Activated T-helper 1 cell treated with Interleukin-2 at 50 U/mL for 16 hours (primary cell): ENCODE results near the gene MRAP.
"Not testable (repeated sequence)": the region's sequence is repeated elsewhere in the genome, so short reads cannot be mapped to it uniquely, and the experiment has no call there.

Source experiments
- DNase-seq: peaks from one replicate; pipeline ENCODE4 v3.0.0-alpha.2; 2020; ENCODE audit warnings: low read depth

Gene MRAP

DNA sequence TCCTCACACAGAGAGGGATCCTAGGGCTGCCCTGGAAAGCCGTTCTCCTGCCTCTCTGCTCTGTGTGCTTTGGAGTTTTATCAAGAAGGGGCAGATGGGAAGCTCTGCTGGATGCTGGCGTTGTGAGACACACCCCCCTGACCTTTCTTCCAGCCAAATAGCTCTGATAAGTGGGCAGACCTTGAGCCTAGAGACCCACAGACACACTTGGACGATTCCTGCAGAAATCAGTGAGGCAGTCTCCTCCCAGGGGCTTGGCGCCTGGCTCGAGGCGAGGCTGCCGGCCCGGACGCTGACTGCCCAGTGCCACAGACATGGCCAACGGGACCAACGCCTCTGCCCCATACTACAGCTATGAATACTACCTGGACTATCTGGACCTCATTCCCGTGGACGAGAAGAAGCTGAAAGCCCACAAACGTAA, at the start of gene MRAP:
Gene MRAP (plus strand): TSS at position 198 of the 424 bp plus-strand sequence. CDS start 117 bp downstream, at position 315.
- DNase-seq: no peak

DNA sequence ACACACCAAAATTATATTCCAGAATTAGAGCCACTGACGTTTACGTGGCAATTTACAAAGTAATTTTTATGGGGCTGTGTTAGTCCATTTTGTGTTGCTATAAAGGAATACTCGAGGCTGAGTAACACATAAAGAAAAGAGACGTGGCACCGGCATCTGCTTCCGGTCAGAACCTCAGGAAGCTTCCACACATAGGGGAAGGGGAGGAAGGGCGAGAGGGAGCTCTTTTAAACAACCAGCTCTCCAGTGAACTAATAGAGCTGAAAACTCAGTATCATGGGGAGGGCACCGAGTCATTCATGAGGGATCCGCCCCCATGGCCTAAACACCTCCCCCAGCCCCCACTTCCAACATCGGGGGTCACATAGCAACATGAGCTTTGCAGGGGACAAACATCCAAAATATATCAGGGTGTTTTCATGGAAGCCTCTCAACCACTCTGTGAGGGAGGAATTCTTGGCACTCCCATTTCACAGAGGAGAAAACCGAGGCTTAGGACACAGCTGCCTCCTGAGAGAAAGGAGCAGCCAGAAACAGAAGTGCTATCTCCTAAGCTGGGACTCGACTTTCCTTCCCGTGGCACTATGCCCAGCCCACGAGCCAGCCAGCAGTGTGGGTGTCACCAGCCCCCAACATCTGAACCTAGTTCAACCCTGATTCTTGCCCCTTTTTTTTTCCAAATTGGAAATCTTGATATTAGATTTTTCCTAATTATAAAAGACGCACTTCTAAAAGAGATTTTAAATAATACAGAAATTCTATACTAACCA, 49.0 kb upstream of the MRAP start:
- no peak for DNase-seq

DNA sequence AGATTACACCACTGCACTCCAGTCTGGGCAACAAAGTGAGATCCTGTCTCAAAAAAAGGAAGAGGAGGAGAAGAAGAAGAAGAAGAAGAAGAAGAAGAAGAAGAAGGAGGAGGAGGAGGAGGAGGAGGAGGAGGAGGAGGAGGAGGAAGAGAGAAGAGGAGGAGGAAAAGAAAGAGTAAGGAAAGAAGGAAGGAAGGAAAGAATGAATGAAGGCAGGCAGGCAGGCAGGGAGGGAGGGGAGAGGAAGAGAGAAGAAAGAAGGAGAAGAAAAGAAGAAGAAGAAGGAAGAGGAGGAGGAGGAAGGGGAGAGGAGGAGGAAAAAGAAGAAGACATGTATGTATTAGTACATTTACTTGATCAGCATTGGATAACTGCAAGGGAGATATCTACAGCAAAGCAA, 46.5 kb upstream of the MRAP start:
- DNase-seq: no peak

DNA sequence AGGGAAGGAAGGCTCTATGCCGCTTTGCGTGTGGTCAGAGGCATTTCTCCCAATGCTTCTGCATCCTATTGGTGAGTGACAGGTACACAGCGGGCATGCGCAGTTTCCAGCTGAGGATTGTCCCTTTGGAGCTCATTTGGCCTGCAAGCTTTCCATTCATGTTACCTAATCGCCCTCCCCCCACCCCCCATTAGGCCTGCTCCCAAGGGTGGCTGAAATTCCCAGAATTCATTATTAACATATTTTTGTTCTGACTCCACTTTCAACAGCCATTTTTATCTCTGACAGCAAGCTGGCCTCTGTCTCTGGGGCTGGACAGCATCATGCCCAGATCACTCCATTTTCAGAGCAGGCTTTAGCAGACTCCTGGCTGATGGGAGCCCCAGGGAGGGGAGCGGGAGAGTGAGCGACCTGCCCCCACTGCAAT, 45.4 kb upstream of the MRAP start:
- DNase-seq: no peak

DNA sequence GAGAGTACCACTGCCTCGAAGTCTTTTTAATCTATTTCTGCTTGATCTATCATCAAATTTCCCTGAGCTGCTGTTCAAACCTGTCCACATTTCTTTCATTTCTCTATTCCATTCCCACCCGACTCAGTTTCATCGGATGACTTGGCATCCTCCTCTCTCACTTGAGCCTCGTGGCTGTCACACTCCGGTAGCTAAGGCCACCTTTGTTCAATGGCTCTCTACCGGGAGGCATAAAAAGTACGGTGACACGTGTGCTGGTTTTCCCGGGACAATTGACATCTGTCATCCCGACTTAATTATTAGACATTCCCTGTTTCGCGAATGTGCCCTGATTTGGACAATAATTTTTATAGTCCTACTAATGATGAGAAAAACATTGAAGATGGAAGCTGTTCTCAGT, 42.4 kb upstream of the MRAP start:
- DNase-seq: no peak

DNA sequence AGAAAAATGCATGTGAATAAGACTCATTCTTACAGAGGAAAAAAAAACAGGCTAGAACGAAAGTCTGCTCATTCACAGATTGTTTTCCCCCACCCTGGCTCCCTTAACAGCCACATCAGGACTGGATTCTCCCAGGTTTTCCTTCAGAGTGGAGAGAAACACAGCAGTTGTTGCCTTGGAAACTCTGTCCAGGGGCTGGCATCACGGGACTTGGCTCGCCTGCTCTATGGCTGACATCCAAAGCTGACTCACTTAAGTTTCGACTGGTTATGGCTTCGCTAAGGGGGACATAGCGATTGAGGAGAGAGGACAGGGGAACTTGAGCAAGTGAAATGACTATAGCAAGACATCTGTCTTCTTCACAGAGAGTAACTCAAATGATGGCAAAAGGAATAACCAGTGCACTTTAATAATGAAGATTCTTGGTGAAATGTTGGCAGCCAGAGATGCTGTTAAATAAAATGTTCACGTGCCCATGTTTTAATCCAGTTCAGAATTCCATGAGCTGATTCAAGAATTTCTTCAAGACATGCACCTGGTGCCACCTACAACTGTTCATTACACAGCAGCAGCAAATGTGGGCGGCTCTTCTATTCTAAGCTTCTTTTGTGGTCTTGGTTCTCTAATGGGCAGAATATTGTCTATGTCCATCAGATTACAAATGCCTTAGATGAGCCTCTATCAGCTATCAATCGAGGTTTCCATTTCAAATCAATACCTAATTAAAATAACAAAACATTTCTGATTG, 41.6 kb upstream of the MRAP start:
- DNase-seq: no peak

DNA sequence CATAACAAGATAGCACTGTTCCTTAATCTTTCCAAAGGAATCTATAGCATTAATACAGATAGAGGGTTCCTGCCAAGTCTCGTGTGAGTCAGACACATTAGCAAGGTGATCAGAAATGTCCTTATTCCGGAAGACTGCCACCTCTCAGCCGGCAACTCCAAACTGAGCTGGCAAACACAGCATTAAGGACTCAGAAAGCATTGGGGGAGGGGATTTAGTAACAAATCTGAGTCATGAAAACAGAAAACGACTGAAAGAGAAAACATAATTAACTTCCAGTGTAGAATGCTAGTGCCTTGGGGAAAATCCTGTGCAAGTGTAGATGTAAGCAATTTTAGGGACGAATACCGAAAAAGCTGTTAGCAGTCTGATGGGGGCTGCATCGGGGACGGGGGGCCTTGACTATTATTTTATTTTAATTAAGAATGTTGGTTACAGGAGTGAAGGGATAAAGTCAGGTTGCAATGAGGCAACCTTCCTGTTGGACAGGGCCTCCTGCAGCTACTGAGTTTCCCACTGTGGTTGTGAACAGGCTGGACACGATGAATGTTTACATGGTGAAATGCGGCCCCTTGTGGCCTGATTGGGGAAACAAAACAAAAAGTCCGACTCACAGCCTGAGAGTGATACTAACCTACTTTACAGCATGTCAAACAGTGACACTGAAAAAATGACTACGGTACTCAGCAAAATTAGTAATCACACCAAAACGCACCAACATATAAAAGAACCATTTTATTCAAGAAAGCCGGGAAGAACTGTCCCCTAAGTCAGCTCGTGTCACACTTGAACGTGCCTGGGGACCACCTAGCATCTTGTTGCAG, 40.5 kb upstream of the MRAP start:
- no peak for DNase-seq

DNA sequence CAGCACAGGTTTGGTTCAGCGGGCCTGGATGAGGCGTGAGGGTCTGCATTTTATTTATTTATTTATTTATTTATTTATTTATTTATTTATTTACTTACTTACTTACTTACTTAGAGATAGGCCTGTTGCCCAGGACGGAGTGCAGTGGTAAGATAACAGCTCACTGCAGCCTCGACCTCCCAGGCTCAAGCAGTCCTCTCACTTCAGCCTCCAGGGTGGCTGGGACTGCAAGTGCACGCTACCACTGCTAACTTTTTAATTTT, 39.9 kb upstream of the MRAP start:
- DNase-seq: not testable (repeated sequence)

DNA sequence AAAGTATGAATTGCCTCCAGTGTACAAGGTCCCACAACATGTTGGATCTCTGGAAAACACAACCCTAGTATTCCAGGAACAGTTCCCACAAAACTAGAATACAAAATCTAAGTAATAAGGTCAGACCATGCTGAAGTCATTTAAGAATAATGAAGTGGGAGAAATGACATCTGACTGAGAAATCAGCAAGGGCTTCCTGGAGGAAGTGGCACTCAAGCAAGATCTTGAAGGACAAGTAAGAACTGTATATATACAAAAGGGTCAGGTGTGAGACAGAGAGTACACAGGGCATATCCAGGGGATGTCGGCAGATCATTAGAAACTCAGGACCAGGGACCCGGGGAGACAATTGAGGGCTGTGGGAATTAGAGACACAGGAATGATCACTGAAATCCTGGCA, 38.5 kb upstream of the MRAP start:
- DNase-seq: no peak

DNA sequence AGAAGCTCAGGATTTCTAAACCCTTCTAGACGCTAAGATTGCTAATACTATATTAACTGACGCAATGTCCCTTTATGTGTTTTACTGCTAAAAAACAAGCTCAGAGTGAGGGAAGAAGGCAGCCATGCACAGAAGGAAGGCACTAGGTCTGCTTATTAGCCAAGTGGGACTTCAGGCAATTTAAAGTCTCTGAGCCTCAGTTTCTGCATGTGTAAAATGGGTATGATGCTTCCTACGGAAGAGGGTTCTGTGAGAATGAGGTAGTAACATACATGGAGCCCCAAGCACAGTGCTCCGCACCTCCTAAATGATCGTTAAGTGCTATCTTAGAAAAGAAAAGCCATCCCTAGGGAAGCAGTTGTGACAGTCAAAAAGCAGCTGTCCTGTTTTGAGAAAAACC, 36.7 kb upstream of the MRAP start:
- no peak for DNase-seq

DNA sequence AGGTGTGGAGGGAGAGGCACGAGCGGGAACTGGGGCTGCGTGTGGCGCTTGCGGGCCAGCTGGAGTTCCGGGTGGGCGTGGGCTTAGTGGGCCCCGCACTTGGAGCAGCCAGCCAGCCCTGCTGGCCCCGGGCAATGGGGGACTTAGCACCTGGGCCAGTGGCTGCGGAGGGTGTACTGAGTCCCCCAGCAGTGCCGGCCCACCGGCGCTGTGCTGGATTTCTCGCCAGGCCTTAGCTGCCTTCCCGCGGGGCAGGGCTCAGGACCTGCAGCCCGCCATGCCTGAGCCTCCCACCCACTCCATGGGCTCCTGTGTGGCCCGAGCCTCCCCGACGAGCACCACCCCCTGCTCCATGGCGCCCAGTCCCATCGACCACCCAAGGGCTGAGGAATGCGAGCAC, 33.3 kb upstream of the MRAP start:
- DNase-seq: not testable (repeated sequence)

DNA sequence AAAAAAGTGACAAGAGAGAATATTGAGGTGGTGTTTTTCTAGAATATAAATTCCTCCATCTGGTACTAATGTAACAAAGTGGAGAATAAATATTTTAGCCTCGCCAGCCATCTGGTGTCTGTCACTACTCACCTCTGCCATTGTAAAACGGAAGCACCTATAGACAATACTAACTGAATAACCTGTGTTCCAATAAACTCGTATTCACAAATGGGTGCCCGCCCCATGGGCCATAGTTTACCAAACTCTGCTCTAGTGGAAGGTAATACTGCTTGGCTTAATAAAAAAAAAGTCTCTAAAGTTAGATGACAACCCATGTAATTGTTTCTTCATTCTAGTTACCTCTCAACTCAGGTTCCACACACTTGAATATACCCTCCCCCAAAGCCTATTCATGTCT, 27.9 kb upstream of the MRAP start:
- no peak for DNase-seq

DNA sequence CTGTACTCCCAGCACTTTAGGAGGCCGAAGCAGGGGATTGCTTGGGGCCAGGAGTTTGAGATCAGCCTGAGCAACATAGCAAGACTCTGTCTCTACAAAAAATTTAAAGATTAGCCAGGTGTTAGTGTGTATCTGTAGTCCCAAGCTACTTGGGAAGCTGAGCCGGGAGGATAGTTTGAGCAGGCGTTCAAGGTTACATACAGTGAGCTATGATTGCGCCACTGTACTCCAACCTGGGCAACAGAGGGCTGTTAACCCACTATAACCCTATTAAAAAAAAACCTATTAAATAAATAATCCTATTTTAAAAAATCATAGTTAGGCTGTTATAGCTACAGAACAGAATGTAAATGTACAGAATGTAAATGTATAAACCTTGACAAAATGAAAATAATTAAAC, 22.0 kb upstream of the MRAP start:
- DNase-seq: no peak

DNA sequence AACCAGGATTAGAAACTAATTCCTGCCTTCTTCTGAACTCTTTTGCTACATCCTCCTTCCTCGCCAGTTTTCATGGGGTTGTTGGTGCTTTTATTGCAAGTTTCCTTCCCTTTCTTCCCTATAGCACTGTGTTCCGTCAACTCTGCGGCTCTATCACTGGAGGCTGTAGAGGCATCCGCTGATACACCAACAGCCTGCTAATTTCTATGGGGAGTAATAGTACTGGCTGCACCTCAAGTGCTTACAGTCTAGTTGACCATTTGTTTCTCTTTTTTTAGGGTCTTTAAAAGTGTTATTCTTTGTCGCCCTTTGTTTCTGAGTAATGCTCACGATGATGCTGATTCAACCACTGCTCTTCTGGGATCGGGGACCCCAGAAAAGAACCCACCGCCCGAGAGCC, 20.6 kb upstream of the MRAP start:
- DNase-seq: no peak

DNA sequence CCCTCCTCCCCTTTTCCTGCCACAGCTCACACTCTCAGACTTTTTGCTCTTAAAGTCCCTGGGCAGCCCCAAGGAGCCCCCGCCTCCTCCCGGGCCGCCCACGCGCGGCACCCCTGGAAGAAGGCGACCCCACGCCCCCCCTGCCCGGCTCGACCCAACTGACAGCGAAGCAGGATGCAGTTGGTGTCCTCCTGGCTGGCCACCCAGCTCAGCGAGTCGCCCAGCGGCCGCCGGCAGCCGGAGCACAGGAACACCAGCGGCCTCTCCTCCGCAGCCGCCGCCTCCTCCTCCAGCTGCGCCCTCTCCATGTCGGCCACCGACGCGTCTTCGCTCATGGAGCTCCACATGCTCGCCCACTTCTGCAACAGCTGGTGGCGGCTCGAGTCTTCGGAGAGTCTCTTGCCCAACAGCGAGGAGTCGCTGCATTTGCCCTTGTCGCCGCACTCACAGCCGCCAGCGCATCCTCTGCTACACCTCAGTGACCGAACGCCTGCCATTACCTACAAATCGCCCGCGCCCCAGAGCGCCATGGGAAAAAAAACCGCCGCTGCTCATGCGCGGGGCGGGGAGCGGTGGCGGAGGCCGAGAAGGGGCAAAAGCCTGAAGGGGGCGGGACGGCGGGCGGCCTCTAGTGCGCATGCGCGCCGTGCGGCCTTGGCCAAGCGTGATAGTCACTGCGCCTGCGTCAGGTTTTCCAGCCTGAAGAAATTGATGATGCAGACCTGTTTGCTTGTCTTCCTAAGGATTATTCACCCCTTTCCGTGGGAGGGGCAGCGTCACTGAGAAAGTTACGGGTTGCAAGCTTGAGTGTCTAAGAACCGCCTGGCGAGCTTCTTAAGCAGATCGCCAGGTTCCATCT, 19.9 kb upstream of the MRAP start, which contains the start of gene MIS18A:
Gene MIS18A (minus strand): TSS at position 532 of the 859 bp plus-strand sequence. CDS start 35 bp downstream, at position 497.
- peak; percentile 96 for DNase-seq

DNA sequence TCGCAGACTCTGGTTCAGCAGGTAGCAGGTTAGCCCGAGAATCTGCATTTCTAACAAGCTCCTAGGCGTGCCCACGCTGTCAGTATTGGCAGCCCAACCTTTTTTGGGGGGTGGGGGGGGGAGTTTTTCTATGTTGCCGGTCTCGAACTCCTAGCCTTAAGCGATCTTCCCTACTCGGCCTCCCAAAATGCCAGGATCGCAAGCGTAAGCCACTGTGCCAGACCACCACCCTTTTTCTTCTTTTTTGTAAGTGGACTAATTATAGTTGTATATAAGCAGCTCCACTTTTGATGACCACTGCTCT, 19.3 kb upstream of the MRAP start:
- no peak for DNase-seq

DNA sequence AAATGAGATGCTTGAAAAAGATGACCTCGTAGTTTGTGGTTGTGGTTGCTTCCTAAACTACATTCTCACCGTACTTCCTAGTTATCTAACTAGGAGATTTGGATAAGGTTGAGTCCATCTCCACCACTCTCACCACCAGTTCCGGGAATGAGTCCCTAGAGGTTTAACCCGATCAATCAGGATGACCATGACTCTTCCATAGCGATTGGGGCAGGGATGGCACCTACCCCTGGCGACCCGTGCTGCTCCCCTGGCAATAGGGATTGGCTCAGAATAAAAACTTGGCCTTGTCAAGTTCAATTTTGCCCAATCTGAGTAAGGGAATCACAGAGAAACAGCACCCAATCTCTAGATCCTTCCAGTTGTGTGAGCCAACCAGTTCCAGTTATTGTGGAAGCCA, 17.1 kb upstream of the MRAP start:
- no peak for DNase-seq

DNA sequence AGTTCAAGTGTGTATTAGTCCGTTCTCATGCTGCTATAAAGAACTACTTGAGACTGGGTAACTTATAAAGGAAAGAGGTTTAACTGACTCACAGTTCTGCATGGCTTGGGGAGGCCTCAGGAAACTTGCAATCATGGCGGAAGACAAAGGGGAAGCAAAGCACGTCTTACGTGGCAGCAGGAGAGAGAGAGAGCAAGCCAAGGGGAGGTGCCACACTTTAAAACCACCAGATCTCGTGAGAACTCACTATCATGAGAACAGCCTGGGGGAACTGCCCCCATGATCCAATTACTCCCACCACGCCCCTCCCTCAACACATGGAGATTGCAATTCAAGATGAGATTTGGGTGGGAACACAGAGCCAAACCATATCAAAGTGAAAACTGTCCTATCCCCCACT, 15.7 kb upstream of the MRAP start:
- no peak for DNase-seq

DNA sequence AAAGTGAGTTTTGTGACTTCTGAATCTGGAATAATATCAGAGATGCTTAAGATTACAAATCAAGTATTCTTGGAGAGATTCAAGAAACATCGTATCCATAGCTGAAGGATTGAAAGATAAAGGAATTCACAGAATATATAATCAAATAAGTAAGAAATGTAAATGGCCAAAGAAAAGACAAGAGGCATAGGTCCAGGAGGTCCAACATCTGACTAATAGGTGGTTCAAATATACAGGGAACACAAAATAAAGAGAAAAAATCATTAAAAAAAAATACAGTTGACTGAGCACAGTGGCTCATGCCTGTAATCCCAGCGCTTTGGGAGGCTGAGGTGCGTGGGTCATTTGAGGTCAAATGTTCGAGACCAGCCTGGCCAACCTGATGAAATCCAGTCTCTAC, 13.2 kb upstream of the MRAP start:
- DNase-seq: no peak

DNA sequence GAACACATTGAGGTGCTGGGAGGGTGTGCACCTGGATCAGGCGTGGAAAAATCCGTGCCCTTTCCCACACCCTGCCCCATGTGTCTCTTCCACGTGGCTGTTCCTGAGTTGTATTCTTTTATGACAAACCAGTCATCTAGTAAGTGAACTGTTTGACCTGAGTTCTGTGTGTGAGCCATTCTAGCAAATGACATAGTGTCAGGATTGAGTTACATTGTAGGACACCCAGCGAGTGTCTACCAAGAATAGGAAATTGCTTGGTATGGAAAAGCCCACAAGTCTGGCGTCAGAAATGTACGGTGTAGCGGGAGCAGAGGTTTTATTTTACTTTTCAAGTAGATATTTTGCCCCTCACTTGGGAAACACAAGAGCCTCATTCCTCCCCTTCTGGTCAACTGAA, 1.2 kb upstream of the MRAP start:
- no peak for DNase-seq

DNA sequence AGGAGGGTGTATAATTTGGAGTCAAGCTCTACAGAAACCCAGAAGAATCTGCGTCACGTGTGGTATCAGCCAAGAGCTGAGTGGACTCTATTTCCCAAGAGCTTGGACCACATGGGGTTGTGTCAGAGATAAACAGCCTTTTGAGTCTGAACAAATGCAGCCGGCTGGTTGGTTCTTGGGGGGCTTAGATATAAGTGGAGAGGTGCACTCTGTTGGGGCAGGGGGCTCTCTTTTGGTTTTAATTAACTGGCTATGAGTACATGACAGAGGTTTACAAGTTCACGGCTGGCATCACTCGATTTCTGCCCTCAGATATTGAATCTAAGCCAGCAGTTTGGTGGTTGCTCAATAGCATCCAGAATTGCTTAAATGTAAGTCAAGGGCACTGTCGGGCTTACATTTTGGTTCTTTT, 501 bp upstream of the MRAP start:
- no peak for DNase-seq

DNA sequence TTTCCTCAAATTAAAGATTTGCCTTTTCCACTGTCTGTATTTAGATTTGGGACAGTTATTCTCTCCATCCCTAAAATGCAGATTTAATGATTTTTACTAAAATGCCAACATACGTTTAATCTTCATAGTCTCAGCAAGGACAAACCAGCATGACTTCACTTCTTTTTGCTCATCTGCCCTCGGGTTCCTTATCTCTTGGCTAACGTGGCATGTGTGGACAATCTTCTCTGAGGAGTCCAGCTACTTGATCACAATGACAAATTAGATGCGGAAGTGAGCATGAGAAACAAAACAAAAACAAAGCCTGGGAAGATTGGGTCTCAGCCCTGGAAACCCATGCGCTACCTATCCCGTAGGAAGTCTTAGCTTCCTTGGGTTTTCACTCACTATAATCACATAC, 1.0 kb downstream of the MRAP start:
- no peak for DNase-seq
